ENCODE measurements around the gene MMP28.
A peak's percentile ranks its signal among the peaks of the same experiment; 100 is the strongest.

DNA sequence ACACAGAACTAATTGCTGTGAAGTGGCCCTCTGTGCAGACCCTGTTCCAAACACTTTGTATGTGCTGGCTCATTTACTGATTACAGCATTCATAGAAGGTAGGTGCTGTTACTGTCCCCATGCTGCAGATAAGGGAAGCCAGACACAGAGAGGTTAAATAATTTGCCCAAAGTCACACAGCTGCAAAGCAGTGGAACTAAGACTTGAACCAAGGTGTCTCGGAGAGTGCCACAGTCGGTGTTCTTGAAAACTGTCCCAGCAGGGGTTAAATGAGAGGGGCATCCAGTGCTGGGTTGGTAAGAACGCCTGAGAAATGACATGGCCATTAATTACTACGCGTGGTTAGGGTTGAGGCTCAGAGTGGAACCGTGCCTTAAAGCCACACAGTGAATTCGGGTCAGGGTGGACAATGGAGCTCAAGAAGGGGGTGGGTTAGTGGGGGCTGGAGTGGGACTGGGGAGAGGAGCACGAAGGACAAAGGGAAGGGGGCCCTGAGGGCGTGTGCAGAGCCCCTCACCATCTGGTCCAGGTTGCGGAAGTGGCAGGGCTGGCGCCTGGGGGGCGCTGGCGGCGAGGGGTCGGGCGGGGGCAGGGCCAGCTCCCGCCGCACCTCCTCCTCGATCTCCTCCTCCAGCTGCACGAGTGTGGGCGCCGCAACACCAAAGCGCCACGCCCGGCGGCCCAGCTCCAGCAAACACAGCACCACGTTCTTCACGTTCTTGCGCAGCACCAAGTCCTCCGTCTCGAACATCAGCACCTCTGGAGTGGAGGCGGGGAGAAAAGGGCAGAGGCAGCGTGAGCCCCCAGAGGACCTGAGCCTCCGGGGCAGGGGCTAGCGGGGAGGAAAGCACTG is 45.7 kb downstream of the MMP28 start:
- no peak for TF ChIP-seq CTCF (conservative IDR thresholded peaks at IDR 0.05 in 1 of 2, IDR thresholded peaks at IDR 0.05 in 1 of 2; ENCODE audit: low read depth in 1 of 2, low read length in 2 of 2)
- peak; percentile 61 for TF ChIP-seq EZH2 (IDR thresholded peaks at IDR 0.05; ENCODE audit: low read length, missing control alignments)
